Bronchial smooth muscle cell (primary cell): ENCODE measurements around the gene CLIC6. TPM values are rescaled to one million over a fixed set of nuclear protein-coding genes. Genes with fewer than 3 reads are reported as not detected.

Experiments
- total RNA-seq: library from RNA; depleted of rRNA; stranded (reverse); fragments of >200 nt; gene quantifications from 2 replicates; pipeline ENCODE4 v1.2.1, GENCODE V29; 2014

The CLIC6 gene
- total RNA-seq = 0.16 and 0.52 TPM in 2 replicates

GRCh38 chr21:34668803-34669148, at the start of gene CLIC6:
TSS of gene CLIC6 (plus strand) at chr21:34668994. CDS start at chr21:34669389, 395 bp downstream.

Other genes starting within 250 kb of the CLIC6 start
- not detected in 2 replicates for gene SMIM34, start 245.0 kb upstream of the CLIC6 start, total RNA-seq
- 0.16 and 0.17 TPM in 2 replicates for gene KCNE1, start 156.8 kb upstream of the CLIC6 start, total RNA-seq
- 33.4 and 46.7 TPM in 2 replicates for gene RCAN1, start 53.9 kb upstream of the CLIC6 start, total RNA-seq